KG1 (cell line): ENCODE measurements around the gene MATK.
"Not testable (repeated sequence)": the region's sequence is repeated elsewhere in the genome, so short reads cannot be mapped to it uniquely, and the experiment has no call there.

Experiments used
- DNase-seq: peaks from one replicate; lab custom pipeline; 2025; lab: John Stamatoyannopoulos, UW

Gene MATK

GRCh38 chr19:3785938-3786824 lies at the start of gene MATK:
Gene MATK (minus strand): TSS chr19:3786381. CDS start chr19:3785135, 1,246 bp downstream.
- DNase-seq: peak; percentile 41

GRCh38 chr19:3835055-3835435 lies 48.9 kb upstream of the MATK start:
- no peak for DNase-seq

GRCh38 chr19:3834349-3835054 lies 48.3 kb upstream of the MATK start:
- DNase-seq: no peak

GRCh38 chr19:3833578-3834348 lies 47.6 kb upstream of the MATK start:
- no peak for DNase-seq

- no peak for DNase-seq
Measured at GRCh38 chr19:3832001-3832400, 45.8 kb upstream of the MATK start.

- DNase-seq: no peak
Measured at GRCh38 chr19:3831601-3832000, 45.4 kb upstream of the MATK start.

GRCh38 chr19:3830621-3831589 lies 44.7 kb upstream of the MATK start:
- DNase-seq: no peak

- DNase-seq: no peak
Measured at GRCh38 chr19:3827306-3827705, 41.1 kb upstream of the MATK start.

- no peak for DNase-seq
Measured at GRCh38 chr19:3826163-3826562, 40.0 kb upstream of the MATK start.

- DNase-seq: no peak
Measured at GRCh38 chr19:3825286-3825956, 39.2 kb upstream of the MATK start.

- DNase-seq: no peak
Measured at GRCh38 chr19:3823350-3823713, 37.2 kb upstream of the MATK start.

GRCh38 chr19:3822683-3823349 lies 36.6 kb upstream of the MATK start:
- DNase-seq: no peak

GRCh38 chr19:3821857-3822364 lies 35.7 kb upstream of the MATK start:
- DNase-seq: no peak

- DNase-seq: no peak
Measured at GRCh38 chr19:3821156-3821555, 35.0 kb upstream of the MATK start.

GRCh38 chr19:3819989-3820388 lies 33.8 kb upstream of the MATK start:
- DNase-seq: no peak

GRCh38 chr19:3818918-3819317 lies 32.7 kb upstream of the MATK start:
- DNase-seq: no peak

- DNase-seq: no peak
Measured at GRCh38 chr19:3818466-3818865, 32.3 kb upstream of the MATK start.

GRCh38 chr19:3817761-3818160 lies 31.6 kb upstream of the MATK start:
- DNase-seq: no peak

GRCh38 chr19:3816566-3817218 lies 30.5 kb upstream of the MATK start:
- DNase-seq: no peak

- DNase-seq: not testable (repeated sequence)
Measured at GRCh38 chr19:3816148-3816547, 30.0 kb upstream of the MATK start.
